ENCODE measurements around the gene ZDHHC12.

DNA sequence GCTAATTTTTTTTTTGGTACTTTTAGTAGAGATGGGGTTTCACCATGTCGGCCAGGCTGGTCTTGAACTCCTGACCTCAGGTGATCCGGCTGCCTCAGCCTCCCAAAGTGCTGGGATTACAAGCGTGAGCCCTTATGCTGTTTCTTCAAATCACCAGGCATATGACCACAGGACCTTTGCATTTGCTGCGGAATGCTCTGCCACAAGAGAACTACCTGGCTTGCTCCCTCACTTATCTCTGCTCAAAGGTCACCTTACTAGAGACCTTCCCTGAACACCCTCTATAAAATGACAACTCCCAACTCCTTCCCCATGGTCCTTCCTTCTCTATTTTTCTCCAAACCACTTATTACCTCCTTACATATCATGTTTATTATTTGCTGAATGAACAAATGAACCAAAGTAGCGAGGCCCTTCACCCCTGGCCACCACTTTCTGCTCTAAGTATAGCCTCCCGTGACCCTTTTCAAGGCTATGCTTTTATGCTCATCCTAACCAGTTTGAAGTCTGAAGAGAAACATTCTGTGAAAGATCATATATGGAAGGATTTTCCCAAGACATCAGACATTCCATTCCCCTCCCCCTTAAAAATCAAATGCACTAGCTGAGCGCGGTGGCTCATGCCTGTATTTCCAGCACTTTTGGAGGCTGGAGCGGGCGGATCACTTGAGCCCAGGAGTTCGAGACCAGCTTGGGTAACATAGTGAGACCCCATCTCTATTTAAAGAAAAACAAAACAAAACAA lies 46.5 kb upstream of the ZDHHC12 start:
- TF ChIP-seq, protein P1, sequence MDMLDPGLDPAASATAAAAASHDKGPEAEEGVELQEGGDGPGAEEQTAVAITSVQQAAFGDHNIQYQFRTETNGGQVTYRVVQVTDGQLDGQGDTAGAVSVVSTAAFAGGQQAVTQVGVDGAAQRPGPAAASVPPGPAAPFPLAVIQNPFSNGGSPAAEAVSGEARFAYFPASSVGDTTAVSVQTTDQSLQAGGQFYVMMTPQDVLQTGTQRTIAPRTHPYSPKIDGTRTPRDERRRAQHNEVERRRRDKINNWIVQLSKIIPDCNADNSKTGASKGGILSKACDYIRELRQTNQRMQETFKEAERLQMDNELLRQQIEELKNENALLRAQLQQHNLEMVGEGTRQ (IDR thresholded peaks at IDR 0.05; ENCODE audit: low read depth, low read length), result no peak
- TF ChIP-seq, protein P1 (CRISPR knock-in tag; IDR thresholded peaks at IDR 0.05; ENCODE audit: borderline replicate concordance), result no peak
- TF ChIP-seq NFE2L2 (IDR thresholded peaks at IDR 0.05; ENCODE audit: low read length) (no peak), KAT8 (CRISPR knock-in tag; IDR thresholded peaks at IDR 0.05) (no peak), ERF (CRISPR knock-in tag; IDR thresholded peaks at IDR 0.05) (no peak), ZNF816 (CRISPR knock-in tag; IDR thresholded peaks at IDR 0.05; ENCODE audit: borderline replicate concordance) (no peak), CHD2 (IDR thresholded peaks at IDR 0.05; ENCODE audit: low read depth, low read length) (no peak)
- TF ChIP-seq, protein P2, sequence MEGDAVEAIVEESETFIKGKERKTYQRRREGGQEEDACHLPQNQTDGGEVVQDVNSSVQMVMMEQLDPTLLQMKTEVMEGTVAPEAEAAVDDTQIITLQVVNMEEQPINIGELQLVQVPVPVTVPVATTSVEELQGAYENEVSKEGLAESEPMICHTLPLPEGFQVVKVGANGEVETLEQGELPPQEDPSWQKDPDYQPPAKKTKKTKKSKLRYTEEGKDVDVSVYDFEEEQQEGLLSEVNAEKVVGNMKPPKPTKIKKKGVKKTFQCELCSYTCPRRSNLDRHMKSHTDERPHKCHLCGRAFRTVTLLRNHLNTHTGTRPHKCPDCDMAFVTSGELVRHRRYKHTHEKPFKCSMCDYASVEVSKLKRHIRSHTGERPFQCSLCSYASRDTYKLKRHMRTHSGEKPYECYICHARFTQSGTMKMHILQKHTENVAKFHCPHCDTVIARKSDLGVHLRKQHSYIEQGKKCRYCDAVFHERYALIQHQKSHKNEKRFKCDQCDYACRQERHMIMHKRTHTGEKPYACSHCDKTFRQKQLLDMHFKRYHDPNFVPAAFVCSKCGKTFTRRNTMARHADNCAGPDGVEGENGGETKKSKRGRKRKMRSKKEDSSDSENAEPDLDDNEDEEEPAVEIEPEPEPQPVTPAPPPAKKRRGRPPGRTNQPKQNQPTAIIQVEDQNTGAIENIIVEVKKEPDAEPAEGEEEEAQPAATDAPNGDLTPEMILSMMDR (CRISPR knock-in tag; IDR thresholded peaks at IDR 0.05), result no peak

Data from HepG2 (cell line).